ENCODE data around the gene PTGIR. TPM values are rescaled to one million over a fixed set of nuclear protein-coding genes. Genes with fewer than 3 reads are reported as not detected.

PTGIR gene
- total RNA-seq, 1 donor from 2014 or later, result 5.0 TPM

GRCh38 chr19:46622118-46622446, 2.8 kb downstream of the PTGIR start:
- no peak overlapping the region for H3K4me3 Mint-ChIP-seq
- TF ChIP-seq CTCF (IDR thresholded peaks at IDR 0.05; ENCODE audit: unreplicated experiment), result peak; percentile 6
- H3K4me1 Mint-ChIP-seq, result peaks cover 37% of the 10 kb centered on the region
- H3K36me3 Mint-ChIP-seq, result no peaks in the 10 kb centered on the region
- DNase-seq (ENCODE audit: low spot score in 2 of 2, unreplicated experiment in 2 of 2), result no peak
- no peaks in the 10 kb centered on the region for H3K9me3 Mint-ChIP-seq
- H3K27ac Mint-ChIP-seq, result no peak overlapping the region
- H3K27me3 Mint-ChIP-seq (ENCODE audit: low read depth), result no peaks in the 10 kb centered on the region

- peak overlapping the region; percentile 13 for H3K4me3 Mint-ChIP-seq
- no peaks in the 10 kb centered on the region for H3K27me3 Mint-ChIP-seq (ENCODE audit: low read depth)
- H3K9me3 Mint-ChIP-seq, result no peaks in the 10 kb centered on the region
- H3K27ac Mint-ChIP-seq, result peak overlapping the region; percentile 73
- peaks cover 43% of the 10 kb centered on the region for H3K4me1 Mint-ChIP-seq
- no peaks in the 10 kb centered on the region for H3K36me3 Mint-ChIP-seq
- no peak for DNase-seq (ENCODE audit: low spot score in 2 of 2, unreplicated experiment in 2 of 2)
- peak; percentile 18 for TF ChIP-seq CTCF (IDR thresholded peaks at IDR 0.05; ENCODE audit: unreplicated experiment)
Observed at GRCh38 chr19:46621191-46622117, 3.4 kb downstream of the PTGIR start.

- Mint-ChIP-seq H3K36me3 (no peaks in the 10 kb centered on the region), H3K27me3 (ENCODE audit: low read depth) (no peaks in the 10 kb centered on the region), H3K27ac (peak overlapping the region; percentile 39), H3K4me3 (no peak overlapping the region), H3K9me3 (no peaks in the 10 kb centered on the region), H3K4me1 (peaks cover 45% of the 10 kb centered on the region)
- DNase-seq (ENCODE audit: low spot score in 2 of 2, unreplicated experiment in 2 of 2), result no peak
- no peak for TF ChIP-seq CTCF (IDR thresholded peaks at IDR 0.05; ENCODE audit: unreplicated experiment)
Observed at GRCh38 chr19:46620716-46621115, 4.2 kb downstream of the PTGIR start.

- no peaks in the 10 kb centered on the region for H3K9me3 Mint-ChIP-seq
Observed at GRCh38 chr19:46620267-46620666, 4.6 kb downstream of the PTGIR start.

GRCh38 chr19:46618670-46619231, 6.1 kb downstream of the PTGIR start:
- Mint-ChIP-seq H3K27ac (no peak overlapping the region), H3K36me3 (no peaks in the 10 kb centered on the region), H3K27me3 (ENCODE audit: low read depth) (no peaks in the 10 kb centered on the region), H3K4me1 (peaks cover 37% of the 10 kb centered on the region), H3K4me3 (no peak overlapping the region), H3K9me3 (no peaks in the 10 kb centered on the region)
- DNase-seq (ENCODE audit: low spot score in 2 of 2, unreplicated experiment in 2 of 2), result no peak
- TF ChIP-seq CTCF (IDR thresholded peaks at IDR 0.05; ENCODE audit: unreplicated experiment), result no peak

More at GRCh38 chr19:46620267-46620666, 4.6 kb downstream of the PTGIR start:
- DNase-seq (ENCODE audit: low spot score in 2 of 2, unreplicated experiment in 2 of 2), result no peak
- Mint-ChIP-seq H3K4me1 (peaks cover 41% of the 10 kb centered on the region), H3K27ac (peak overlapping the region; percentile 39), H3K36me3 (no peaks in the 10 kb centered on the region), H3K27me3 (ENCODE audit: low read depth) (no peaks in the 10 kb centered on the region), H3K4me3 (no peak overlapping the region)
- no peak for TF ChIP-seq CTCF (IDR thresholded peaks at IDR 0.05; ENCODE audit: unreplicated experiment)
